ENCODE results near the gene KLRF1.

The KLRF1 gene

DNA sequence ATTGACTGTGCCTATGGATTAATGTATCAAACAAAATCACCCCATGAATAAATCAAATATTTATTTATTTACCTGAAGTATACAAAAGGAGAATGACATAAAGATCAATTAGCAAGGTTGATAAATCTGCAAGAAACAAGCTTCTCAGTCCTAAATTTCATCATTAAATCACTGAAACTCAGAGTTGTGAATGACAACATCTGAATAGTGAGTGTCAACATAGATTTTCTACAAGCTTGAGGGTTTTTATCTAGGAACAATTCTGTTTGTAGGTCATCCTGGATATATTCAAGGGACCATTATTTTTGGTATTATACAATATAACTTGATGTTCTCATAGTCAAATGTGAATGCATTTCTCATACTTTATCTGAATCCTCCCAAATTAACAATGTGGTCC, 17.4 kb upstream of the KLRF1 start:
- ATAC-seq = no peak

DNA sequence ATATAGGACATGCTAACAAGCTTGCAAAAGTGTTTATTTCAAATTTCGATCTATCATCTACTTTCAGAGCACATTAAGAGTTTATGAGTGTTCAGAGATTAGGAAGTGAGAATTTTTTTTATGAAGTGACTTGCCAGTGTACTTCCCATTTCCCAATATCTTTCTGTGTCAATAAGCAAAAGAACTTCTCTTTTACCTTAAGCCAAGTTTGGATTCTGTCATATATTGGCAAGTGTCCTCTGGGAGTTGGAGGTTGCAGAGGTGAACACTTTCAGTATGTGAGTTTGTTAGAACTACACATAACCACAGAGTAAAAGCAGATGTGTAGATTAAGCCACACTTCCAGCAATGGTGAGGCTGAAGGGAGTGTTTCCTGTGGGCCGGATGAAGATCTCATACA, 16.6 kb upstream of the KLRF1 start:
- no peak for ATAC-seq

DNA sequence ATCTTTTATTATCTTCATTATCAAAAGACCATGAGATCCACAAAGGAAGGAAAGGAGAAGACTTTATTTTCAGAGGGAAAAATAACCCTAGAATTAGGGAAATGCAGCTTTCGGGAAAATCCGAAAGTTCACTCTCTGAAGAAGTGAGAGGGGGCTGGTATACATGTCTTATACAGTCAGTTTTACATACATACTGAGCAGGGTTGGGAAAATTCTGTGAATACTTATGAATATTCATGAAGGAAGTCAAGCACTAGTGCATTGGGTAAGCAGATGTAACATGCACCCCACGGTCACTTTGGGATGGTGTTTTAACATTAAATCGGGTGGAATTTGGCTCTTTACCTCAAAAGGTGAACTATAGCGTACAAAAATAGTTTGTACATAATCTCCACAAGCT, 15.7 kb upstream of the KLRF1 start:
- no peak for ATAC-seq

DNA sequence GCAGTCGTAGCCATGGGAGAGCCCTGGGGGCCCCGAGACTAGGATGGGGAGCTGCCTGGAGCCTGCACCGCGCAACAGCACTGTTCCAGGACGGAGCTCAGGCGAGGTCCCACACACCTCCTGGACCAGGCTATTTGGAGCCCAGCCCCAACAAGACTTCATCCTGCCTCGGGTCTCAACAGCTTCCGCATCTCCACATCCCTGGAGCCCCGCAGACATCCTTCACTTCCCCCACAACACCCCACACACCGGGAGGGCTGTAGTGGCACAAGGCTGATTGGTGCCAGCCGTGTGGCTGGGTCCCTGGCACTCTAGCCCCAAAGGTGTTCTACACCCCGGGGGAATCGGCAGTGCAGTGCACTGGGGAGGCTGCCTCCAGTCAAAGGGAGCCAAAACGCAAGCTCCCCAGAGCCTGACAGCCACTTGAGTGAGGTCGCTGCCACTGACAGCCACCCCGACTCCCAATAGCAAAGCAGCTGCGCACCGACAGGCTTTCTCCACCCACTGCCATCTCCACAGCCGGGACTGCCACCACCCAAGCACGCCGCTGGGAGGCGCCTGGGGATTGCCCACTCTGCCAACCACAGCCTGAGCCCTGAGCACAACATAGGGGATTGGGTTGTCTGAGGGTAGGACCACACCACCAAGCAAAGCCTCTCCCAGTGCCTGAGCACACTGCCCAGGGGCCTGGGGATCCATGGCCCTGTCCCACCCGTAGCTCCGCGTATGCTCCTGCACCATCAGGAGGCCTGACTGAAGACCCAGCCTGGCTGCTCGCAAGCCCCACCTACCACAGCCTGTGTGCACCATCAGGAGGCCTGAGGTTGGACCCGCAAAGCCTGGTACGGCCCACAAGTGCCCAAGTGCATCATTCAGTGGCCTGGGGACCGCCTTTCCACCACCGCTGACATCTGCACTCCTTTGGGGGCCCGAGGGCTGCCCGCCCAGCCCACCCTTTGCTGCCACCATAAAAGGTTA, 13.2 kb upstream of the KLRF1 start:
- peak; percentile 97 to 98 for ATAC-seq

DNA sequence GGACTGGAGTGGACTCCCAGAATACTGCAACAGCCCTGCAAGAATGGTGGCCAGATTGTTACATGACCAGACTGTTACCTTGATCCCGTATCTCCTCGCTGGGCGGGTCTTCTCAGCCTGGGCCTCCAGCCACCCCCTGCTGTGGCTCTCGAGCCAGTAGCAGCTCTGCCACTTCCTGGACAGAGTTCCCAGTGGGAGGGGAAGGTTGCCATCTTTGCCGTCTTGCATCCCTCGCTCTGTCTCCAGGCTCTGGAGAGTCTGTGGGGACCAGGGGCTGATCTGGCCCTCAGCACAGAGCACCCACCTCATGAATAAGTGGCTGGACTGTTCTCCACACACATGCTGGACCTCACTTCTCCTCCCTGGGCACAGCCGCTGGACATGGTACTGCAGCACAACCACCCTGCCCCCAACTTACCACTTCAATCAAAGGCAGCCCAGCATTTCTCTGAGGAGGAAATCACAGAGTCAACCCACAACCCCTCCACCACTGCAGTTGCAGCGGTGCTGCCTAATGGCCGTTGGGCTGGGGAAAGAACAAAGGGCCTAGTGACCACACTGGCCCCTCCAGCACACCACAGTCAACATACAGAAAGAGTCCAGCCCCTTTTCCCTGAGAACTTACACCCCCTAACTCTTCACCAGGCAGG, 6.9 kb upstream of the KLRF1 start:
- ATAC-seq = no peak

DNA sequence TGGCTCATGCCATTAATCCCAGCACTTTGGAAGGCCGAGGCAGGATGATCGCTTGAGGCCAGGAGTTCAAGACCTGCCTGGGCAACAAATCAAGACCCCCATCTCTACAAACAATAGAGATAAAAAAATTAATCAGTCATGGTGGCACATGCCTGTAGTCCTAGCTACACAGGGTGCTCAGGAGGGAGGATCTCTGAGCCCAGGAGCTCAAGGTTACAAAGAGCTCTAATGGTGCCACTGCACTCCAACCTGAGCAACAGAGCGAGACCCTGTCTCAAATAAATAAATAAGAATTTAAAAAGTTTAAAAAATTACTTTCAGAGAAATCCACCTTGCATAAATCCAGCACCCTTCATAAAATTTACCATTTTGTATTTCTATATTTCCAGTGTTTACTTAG, 2.2 kb downstream of the KLRF1 start:
- ATAC-seq = no peak

DNA sequence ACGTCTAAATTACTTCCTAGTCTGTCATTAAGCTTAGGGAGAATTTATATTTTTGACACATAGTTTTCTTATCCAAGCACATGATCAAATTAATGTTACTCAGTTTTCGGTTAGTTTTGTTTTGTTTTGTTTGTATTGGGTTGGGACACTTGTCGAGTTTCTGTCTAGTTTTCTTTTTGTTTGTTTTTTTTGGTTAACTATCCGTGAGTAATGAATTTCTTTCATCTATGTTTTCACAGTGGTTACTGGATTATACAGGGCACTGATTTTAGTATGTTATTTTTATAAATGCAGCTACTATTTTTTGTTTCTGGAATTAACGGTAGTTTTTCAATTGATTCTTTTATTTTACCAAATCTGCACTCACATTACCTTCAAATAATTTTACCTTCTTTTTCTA, 2.7 kb downstream of the KLRF1 start:
- ATAC-seq = no peak

DNA sequence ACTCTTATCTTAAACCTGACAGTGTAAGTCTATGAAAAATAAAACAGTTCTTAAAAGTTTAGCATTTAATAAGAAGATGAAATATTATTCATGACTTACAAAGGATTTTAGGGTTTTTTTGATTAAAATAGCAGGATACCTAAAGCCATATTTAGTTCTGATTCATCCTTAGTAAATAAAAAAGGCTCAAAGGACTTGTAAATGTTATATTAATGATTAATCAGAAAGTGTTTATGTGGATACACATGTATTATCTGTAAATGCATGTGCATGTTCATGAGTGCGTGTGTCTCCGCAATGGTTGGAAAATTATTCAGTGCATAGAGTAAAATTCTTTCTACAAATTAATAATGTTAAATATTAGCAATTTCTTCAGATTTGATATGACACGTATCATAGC, 4.4 kb downstream of the KLRF1 start:
- ATAC-seq = no peak

DNA sequence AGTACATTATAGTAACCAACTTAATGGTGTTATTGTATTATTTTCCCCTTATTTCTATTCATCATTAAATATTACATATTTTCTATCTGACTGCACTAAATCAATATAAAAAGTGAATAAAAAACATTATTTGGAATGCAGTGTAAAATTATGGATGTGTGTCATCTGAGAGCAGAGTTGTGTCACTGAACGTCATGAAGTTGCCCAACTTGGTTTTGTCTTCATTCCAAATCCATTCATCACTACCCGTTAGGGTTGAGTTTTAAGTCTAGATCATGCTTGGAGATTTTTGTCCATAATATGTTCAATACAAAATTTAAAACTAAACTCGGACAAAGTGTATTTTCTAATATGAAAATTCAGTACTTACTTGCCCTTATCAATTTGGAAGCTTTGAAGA, 16.1 kb downstream of the KLRF1 start:
- ATAC-seq = no peak

DNA sequence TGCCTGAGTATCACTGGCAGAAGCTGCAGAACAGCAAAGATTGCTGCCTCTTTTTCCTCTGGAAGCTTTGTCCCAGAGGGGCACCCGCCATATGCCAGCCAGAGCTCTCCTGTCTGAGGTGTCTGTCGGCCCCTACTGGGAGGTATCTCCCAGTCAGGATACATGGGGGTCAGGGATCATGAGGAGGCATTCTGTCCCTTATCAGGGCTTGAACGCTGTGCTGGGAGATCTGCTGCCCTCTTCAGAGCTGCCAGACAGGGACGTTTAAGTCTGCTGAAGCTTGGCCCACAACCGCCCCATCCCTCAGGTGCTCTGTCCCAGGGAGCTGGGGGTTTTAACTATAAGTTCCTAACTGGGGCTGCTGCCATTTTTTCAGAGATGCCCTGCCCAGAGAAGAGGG, 21.6 kb downstream of the KLRF1 start:
- ATAC-seq = no peak

DNA sequence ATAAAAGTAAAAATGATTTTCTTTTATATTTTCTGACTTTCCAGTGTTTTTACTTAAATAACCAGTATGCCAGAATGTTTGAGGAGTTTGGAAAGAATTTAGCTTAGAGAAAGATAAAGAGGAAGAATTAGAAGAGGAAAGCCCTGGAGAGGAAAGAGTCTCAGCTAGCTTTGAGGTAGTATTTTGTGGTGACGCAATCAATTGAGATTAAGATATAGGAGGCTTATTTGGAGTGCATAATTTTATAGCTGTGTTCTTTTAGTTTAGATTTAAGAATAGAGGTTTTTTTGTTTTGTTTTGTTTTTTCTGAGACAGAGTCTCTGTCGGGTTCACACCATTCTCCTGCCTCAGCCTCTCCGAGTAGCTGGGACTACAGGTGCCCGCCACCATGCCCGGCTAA, 23.8 kb downstream of the KLRF1 start:
- no peak for ATAC-seq

DNA sequence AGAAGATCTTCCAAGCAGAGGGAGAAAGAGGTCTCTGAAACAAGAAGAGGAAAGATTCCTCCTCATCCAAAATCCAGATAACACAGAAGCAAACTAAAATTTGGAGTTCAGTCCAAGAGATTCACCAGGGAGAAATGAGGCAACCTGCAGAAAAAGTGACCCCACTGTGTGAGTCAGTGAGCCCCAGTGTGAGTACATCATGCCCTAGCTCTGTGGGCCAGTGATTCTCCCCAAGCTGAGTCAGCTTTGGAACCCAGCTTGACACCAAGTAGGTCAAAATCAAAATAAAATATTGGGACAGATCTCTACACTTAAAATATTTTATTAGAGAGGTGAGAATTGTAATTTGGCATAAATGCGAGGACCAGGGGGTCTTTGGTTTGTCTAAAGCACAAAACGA, 24.6 kb downstream of the KLRF1 start:
- no peak for ATAC-seq

DNA sequence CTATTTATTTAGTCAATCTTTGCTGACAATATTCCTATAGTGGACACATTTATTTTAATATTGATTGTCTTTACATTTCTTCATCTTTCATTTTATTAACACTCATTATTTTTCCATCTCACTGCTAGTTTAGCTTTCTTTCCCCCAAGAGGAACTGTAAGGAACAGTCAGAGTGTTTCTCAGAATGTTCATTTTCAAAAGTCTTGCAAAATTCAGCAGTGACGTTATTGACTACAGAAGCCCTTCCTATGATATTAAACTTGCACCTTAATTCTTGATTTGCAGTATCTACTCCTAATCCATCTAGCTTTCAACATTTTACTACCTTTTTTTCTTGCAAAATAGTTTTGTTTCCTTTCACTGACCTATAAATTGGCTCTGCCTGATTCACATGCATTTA, 28.9 kb downstream of the KLRF1 start:
- no peak for ATAC-seq

DNA sequence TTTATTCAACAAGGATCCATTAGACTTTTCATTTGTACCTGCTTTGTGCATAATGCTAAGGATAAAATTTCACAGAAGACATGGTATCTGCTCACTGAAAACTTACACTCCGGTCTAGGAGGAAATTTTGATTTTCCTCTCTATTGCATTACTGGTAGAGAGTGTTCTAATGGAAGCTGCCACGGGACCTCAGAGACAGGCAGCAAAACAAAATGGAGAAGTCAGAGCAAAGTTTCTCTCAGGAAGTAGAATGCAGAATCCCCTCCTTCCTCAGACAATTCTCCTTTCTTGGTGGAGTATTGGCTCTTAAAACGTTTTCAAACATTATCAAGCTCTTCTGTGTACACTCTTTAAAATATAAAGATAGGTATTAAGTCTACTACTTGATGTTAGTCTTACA, 29.6 kb downstream of the KLRF1 start:
- ATAC-seq = no peak

DNA sequence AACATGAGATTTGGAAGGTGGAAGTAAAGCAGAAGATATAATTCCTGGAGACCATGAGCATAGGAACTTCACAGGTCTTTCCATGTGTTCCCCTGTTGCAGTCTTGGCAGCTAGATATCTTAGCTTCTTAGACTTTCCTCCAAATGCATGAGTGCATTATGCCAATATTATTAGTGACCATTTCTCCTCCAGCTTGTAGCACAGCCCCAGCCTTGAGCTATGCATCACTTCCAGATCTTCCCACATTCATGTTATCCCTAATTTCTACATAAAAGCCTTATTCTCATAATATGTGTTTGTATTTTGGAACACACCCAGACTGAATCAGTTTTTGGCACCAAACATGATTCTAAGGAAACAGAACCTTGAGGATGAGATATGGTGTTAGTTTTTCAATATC, 30.9 kb downstream of the KLRF1 start:
- ATAC-seq = no peak

DNA sequence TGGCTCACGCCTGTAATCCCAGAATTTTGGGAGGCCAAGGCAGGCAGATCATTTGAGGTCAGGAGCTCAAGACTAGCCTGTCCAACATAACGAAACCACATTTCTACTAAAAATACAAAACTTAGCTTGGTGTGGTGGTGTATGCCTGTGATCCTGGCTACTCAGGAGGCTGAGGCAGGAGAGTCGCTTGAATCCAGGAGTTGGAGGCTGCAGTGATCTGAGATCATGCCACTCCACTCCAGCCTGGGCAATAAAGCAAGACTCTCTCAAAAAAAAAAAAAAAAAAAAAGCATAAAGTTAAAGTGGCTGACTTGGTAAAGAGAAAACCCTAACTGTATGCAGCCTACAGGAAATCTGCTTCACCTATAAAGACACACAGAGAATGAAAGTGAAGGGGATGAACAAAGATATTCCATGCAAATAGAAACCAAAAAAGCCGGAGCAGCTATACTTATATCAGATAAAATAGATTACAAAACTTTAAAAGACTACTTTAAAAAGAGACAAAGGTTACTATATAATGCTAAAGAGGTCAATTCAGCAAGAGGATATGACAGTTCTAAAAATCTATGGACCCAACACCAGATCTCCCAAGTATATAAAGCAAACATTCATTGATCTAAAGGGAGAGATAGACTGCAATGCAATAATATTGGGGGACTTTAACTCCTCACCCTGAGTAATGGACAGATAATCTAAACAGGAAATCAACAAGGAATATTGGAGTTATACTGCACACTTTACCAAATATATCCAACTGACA, 37.8 kb downstream of the KLRF1 start:
- peak; percentile 30 to 39 for ATAC-seq

DNA sequence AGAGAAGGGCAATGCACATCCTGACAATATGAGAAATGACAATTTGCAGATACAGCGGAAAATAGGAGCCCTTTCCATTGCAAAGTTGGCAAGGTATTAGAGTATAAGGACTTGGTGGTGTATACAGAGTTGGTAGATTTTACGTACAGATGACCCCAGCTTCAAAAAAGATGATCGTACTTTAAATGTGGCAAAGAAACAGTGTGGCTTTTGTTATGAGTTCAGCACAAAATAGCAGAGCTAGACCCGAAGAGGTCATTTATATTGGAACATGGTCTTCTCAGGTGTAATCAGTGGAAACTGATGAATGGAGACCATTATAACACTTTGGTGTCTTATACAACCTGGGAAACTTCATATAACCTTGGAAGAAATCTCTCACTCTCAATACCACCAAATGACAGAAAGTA, 39.6 kb downstream of the KLRF1 start:
- ATAC-seq = no peak

DNA sequence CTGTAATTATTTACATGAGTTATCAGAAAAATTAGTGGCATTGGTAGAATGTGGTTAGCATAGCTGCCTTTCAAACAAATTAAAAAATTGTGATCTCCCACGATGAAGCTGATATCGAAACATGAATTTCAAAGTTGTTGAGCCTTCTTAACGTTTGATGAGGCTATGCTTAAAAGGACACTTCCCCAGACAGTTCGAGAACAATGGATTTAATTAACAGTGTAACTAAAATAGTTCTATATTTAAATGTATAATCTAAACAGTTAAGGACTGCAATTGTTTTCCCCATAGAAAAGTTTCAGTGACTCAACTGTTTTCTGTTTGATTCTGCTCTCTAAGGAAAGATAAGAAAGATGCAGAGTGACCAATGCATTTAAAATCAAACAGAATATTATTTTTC, 40.2 kb downstream of the KLRF1 start:
- ATAC-seq = no peak

DNA sequence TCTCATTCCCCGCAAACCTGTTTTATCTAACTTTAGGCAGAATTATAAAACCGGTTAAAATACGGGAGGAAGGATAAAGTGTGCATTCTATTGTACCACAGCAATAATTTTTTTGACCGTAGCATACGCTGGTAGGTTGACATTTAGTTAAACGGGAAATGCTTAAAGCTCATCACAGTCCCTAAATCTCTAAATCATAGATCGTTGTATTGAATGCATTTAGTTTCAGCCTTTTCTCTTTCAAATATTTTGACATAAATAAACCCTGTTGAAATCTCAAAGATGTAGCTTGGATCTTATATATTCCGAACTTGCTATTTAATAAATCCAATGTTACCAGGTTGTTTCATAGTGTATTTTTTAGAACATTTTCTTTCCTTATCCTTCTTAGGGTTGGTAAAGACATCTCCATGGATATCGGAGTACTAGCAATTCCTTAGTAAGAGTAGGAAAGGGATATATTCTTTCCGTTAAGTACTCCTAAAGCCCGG, 41.1 kb downstream of the KLRF1 start:
- ATAC-seq = no peak

DNA sequence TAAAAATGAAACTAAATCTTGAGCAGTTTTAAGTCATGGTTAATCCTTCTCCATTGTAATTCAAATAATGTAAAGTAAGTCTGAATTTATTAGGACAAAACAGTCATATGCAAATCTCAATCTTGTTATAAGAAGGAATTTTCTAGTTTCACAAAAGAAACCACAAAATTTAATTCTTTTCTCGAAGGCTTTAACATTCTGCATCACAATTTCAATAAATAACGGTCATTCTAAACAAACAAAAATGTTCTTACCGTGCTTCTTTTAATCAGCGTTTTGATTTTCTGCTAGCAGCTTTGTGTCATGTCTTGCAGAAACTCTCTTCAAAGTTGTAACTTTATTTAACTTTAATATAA, 41.6 kb downstream of the KLRF1 start:
- ATAC-seq = no peak

DNA sequence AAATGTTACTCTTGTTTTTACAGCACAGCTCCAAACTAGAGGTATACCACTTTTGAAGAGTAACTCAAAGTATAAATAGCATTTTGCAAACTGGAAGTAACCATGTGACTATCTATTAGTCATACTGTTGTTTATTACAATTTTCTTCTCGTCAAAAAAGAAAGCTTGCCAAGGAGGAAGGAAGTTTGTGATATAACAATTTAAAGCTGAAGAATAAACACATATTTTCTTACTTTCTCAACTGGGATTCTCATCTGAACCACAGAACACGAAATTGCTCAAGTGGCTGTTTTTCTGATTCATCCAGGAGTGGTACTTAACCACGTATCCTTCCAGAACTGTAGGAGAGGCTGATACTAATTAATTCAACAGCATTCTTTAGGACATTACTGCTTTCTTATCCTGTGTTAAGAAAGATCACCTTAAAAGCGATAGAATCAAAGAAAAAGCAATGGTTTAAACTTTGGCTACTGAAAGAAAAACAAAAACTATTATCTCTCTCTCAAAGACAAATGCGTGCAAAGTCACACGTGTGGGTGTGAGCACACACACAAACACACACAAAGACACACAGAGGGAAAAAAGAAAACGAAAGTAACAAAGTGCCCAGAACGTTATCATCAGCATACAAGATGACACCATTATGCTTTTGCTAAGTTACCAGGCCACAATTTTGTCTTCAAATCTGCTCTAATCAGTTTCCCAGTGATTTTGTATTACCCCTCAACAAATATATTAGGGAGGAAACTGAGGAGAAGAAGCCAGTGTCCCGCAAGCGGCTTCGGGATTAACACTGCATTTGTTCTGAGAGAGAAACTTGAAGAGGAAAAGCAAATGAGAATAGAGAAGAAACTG, 42.3 kb downstream of the KLRF1 start, which contains the start of gene CLEC2B:
Gene CLEC2B (minus strand): TSS at position 48 of the 855 bp plus-strand sequence.
- ATAC-seq = peak; percentile 53 to 62

DNA sequence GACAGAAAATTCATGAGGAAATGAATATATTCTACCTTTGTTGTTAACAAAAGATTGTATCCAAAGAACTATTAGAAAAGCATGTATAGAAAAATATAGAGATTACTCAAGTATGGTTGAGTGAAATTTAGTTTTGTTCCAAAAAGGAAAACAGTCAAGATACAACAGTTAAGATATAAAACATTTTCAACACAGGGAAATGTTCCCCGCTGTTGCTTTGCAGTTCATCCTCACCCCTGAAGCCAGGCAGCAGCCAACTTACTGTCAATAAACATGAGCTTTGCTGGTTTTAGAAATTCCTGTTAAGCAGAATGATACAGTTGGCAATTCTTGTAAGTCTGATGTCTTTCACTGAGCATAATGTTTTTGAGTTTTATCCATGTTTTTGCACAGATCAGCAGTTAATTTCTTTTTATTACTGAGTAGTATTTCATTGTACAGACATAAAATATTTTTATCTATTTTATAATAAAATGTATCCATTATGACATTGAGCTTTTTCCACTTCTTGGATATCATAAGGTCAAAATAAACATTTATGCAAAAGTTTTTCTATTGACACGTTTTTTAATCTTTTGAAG, 43.1 kb downstream of the KLRF1 start:
- ATAC-seq = no peak

Measured in activated CD4-positive, CD25-positive, alpha-beta regulatory T cell treated with anti-CD3 and anti-CD28 coated beads, Interleukin-2, amount 50 U/mL, for 24 hours (primary cell).